Activated naive CD8-positive, alpha-beta T cell treated with anti-CD3 and anti-CD28 coated beads for 36 hours (primary cell): ENCODE results near the gene DAP. TPM values are rescaled to one million over a fixed set of nuclear protein-coding genes. Genes with fewer than 3 reads are reported as not detected.

Experiments
- DNase-seq: peaks from one replicate; pipeline ENCODE4 v3.0.0; 2021
- H3K27ac Mint-ChIP-seq: one replicate; pipeline ENCODE4 v1.8.0; 2022; ENCODE audit warnings: mild to moderate bottlenecking, moderate library complexity, mixed read lengths
- H3K27me3 Mint-ChIP-seq: one replicate; pipeline ENCODE4 v1.8.0; 2022; ENCODE audit warnings: mild to moderate bottlenecking, mixed read lengths
- H3K36me3 Mint-ChIP-seq: one replicate; pipeline ENCODE4 v1.8.0; 2021; ENCODE audit warnings: mild to moderate bottlenecking, mixed read lengths
- H3K4me1 Mint-ChIP-seq: one replicate; pipeline ENCODE4 v1.8.0; 2021; ENCODE audit warnings: mixed read lengths
- H3K4me3 Mint-ChIP-seq: one replicate; pipeline ENCODE4 v1.8.0; 2022; ENCODE audit warnings: mild to moderate bottlenecking, moderate library complexity, mixed read lengths
- H3K9me3 Mint-ChIP-seq: one replicate; pipeline ENCODE4 v1.8.0; 2022; ENCODE audit warnings: mixed read lengths
- total RNA-seq, 2 experiments: library from RNA; stranded (reverse); gene quantifications; one replicate each; pipeline ENCODE4 v1.2.3, GENCODE V29; 2021

DAP gene
- total RNA-seq, 2 experiments from 2014 or later = 53.2 to 53.4 TPM

GRCh38 chr5:10747678-10748622, 13.1 kb downstream of the DAP start:
- Mint-ChIP-seq H3K4me3 (no peak overlapping the region), H3K36me3 (peaks cover 35% of the 10 kb centered on the region), H3K9me3 (no peaks in the 10 kb centered on the region), H3K27ac (no peak overlapping the region), H3K4me1 (no peaks in the 10 kb centered on the region), H3K27me3 (no peaks in the 10 kb centered on the region)
- no peak for DNase-seq

- peaks cover 45% of the 10 kb centered on the region for H3K36me3 Mint-ChIP-seq
These were observed 14.3 kb downstream of the DAP start for GRCh38 chr5:10746711-10747110.

GRCh38 chr5:10745133-10745532, 15.9 kb downstream of the DAP start:
- H3K27ac Mint-ChIP-seq = no peak overlapping the region
- peaks cover 60% of the 10 kb centered on the region for H3K36me3 Mint-ChIP-seq
- H3K4me3 Mint-ChIP-seq = no peak overlapping the region
- DNase-seq = no peak
- H3K27me3 Mint-ChIP-seq = no peaks in the 10 kb centered on the region
- H3K4me1 Mint-ChIP-seq = no peaks in the 10 kb centered on the region
- peaks cover 5% of the 10 kb centered on the region for H3K9me3 Mint-ChIP-seq

More at GRCh38 chr5:10746711-10747110, 14.3 kb downstream of the DAP start:
- Mint-ChIP-seq H3K4me3 (no peak overlapping the region), H3K27ac (no peak overlapping the region), H3K4me1 (no peaks in the 10 kb centered on the region), H3K9me3 (no peaks in the 10 kb centered on the region), H3K27me3 (no peaks in the 10 kb centered on the region)
- DNase-seq = no peak

GRCh38 chr5:10744681-10745080, 16.4 kb downstream of the DAP start:
- Mint-ChIP-seq H3K4me3 (no peak overlapping the region), H3K9me3 (peaks cover 9% of the 10 kb centered on the region), H3K27me3 (no peaks in the 10 kb centered on the region), H3K27ac (no peak overlapping the region), H3K36me3 (peaks cover 60% of the 10 kb centered on the region), H3K4me1 (no peaks in the 10 kb centered on the region)
- no peak for DNase-seq

GRCh38 chr5:10743951-10744350, 17.1 kb downstream of the DAP start:
- Mint-ChIP-seq H3K27me3 (no peaks in the 10 kb centered on the region), H3K4me3 (no peak overlapping the region), H3K27ac (no peak overlapping the region), H3K36me3 (peaks cover 65% of the 10 kb centered on the region), H3K4me1 (no peaks in the 10 kb centered on the region), H3K9me3 (peaks cover 9% of the 10 kb centered on the region)
- DNase-seq = no peak

- no peak overlapping the region for H3K27ac Mint-ChIP-seq
- peaks cover 70% of the 10 kb centered on the region for H3K36me3 Mint-ChIP-seq
- H3K4me3 Mint-ChIP-seq = no peak overlapping the region
- no peaks in the 10 kb centered on the region for H3K4me1 Mint-ChIP-seq
- H3K9me3 Mint-ChIP-seq = peaks cover 9% of the 10 kb centered on the region
- H3K27me3 Mint-ChIP-seq = no peaks in the 10 kb centered on the region
- no peak for DNase-seq
These were observed 17.5 kb downstream of the DAP start for GRCh38 chr5:10743526-10743925.

GRCh38 chr5:10741661-10742060, 19.4 kb downstream of the DAP start:
- Mint-ChIP-seq H3K9me3 (peaks cover 9% of the 10 kb centered on the region), H3K4me3 (no peak overlapping the region), H3K27ac (no peak overlapping the region), H3K4me1 (no peaks in the 10 kb centered on the region), H3K27me3 (no peaks in the 10 kb centered on the region), H3K36me3 (peaks cover 65% of the 10 kb centered on the region)
- no peak for DNase-seq

GRCh38 chr5:10740384-10740783, 20.6 kb downstream of the DAP start:
- Mint-ChIP-seq H3K9me3 (peaks cover 9% of the 10 kb centered on the region), H3K36me3 (peaks cover 62% of the 10 kb centered on the region), H3K27me3 (no peaks in the 10 kb centered on the region), H3K4me3 (no peak overlapping the region), H3K27ac (no peak overlapping the region), H3K4me1 (no peaks in the 10 kb centered on the region)
- no peak for DNase-seq

- H3K4me1 Mint-ChIP-seq = peaks cover 2% of the 10 kb centered on the region
- no peaks in the 10 kb centered on the region for H3K27me3 Mint-ChIP-seq
- no peak overlapping the region for H3K27ac Mint-ChIP-seq
- H3K4me3 Mint-ChIP-seq = no peak overlapping the region
- peaks cover 49% of the 10 kb centered on the region for H3K36me3 Mint-ChIP-seq
- peaks cover 9% of the 10 kb centered on the region for H3K9me3 Mint-ChIP-seq
- DNase-seq = no peak
These were observed 23.2 kb downstream of the DAP start for GRCh38 chr5:10737880-10738279.

- Mint-ChIP-seq H3K36me3 (peaks cover 45% of the 10 kb centered on the region), H3K27me3 (no peaks in the 10 kb centered on the region), H3K27ac (no peak overlapping the region)
These were observed 24.2 kb downstream of the DAP start for GRCh38 chr5:10736808-10737207.

GRCh38 chr5:10736354-10736753, 24.7 kb downstream of the DAP start:
- Mint-ChIP-seq H3K27ac (no peak overlapping the region), H3K36me3 (peaks cover 41% of the 10 kb centered on the region), H3K4me1 (peaks cover 2% of the 10 kb centered on the region)

More at GRCh38 chr5:10736808-10737207, 24.2 kb downstream of the DAP start:
- Mint-ChIP-seq H3K4me1 (peaks cover 2% of the 10 kb centered on the region), H3K4me3 (no peak overlapping the region), H3K9me3 (peaks cover 9% of the 10 kb centered on the region)
- DNase-seq = no peak

GRCh38 chr5:10735569-10736276, 25.3 kb downstream of the DAP start:
- peaks cover 6% of the 10 kb centered on the region for H3K9me3 Mint-ChIP-seq
- H3K27me3 Mint-ChIP-seq = no peaks in the 10 kb centered on the region
- peaks cover 35% of the 10 kb centered on the region for H3K36me3 Mint-ChIP-seq
- no peak overlapping the region for H3K27ac Mint-ChIP-seq
- DNase-seq = no peak
- no peak overlapping the region for H3K4me3 Mint-ChIP-seq
- peaks cover 2% of the 10 kb centered on the region for H3K4me1 Mint-ChIP-seq

More at GRCh38 chr5:10736354-10736753, 24.7 kb downstream of the DAP start:
- Mint-ChIP-seq H3K4me3 (no peak overlapping the region), H3K27me3 (no peaks in the 10 kb centered on the region), H3K9me3 (peaks cover 9% of the 10 kb centered on the region)
- no peak for DNase-seq

GRCh38 chr5:10734832-10735523, 26.1 kb downstream of the DAP start:
- DNase-seq = no peak
- Mint-ChIP-seq H3K4me1 (peaks cover 2% of the 10 kb centered on the region), H3K27me3 (no peaks in the 10 kb centered on the region), H3K27ac (no peak overlapping the region), H3K4me3 (no peak overlapping the region), H3K36me3 (peaks cover 27% of the 10 kb centered on the region), H3K9me3 (peaks cover 2% of the 10 kb centered on the region)

GRCh38 chr5:10734037-10734709, 26.9 kb downstream of the DAP start:
- Mint-ChIP-seq H3K4me3 (no peak overlapping the region), H3K27ac (no peak overlapping the region), H3K4me1 (peaks cover 5% of the 10 kb centered on the region), H3K27me3 (no peaks in the 10 kb centered on the region), H3K36me3 (peaks cover 19% of the 10 kb centered on the region), H3K9me3 (no peaks in the 10 kb centered on the region)
- DNase-seq = no peak
